GM23338 (cell line): Measurements from ENCODE around the gene ARHGEF2. TPM values are rescaled to one million over a fixed set of nuclear protein-coding genes. Genes with fewer than 3 reads are reported as not detected.

Experiments used
- ATAC-seq: fragments of 200-7000 bp; cut with Tn5 transposase; 3 replicates; pipeline ENCODE4 v1.9.1; 2020
- DNase-seq: peaks from one replicate; pipeline ENCODE4 v3.0.0-alpha.2; 2015; ENCODE audit warnings: low spot score
- H2AFZ ChIP-seq: fragments of 200-600 bp; sonication (generic); 2 replicates; pipeline ENCODE4 v1.8.0; 2016; ENCODE audit warnings: antibody characterized with exemption, mild to moderate bottlenecking, moderate library complexity
- H3F3A ChIP-seq: fragments of 200-600 bp; sonication (generic); replicated peaks from 2 replicates; pipeline ENCODE4 v1.8.0; 2017; ENCODE audit warnings: antibody characterized with exemption, mixed run types, low read depth
- H3K27ac ChIP-seq: fragments of 200-600 bp; sonication (generic); 2 replicates; pipeline ENCODE4 v1.6.1; 2016; ENCODE audit warnings: low read depth
- H3K27me3 ChIP-seq: fragments of 200-600 bp; sonication (generic); 2 replicates; pipeline ENCODE4 v1.8.0; 2016; ENCODE audit warnings: mild to moderate bottlenecking, mixed run types, moderate library complexity; ENCODE audit not compliant: insufficient read depth
- H3K36me3 ChIP-seq: fragments of 200-600 bp; sonication (generic); 2 replicates; pipeline ENCODE4 v1.8.0; 2016; ENCODE audit warnings: mild to moderate bottlenecking; ENCODE audit not compliant: insufficient read depth
- H3K4me1 ChIP-seq: fragments of 200-600 bp; sonication (generic); 2 replicates; pipeline ENCODE4 v1.8.0; 2016; ENCODE audit warnings: mild to moderate bottlenecking, moderate library complexity; ENCODE audit not compliant: insufficient read depth
- H3K4me2 ChIP-seq: fragments of 200-600 bp; sonication (generic); 2 replicates; pipeline ENCODE4 v1.7.1; 2017; ENCODE audit warnings: mixed run types
- H3K4me3 ChIP-seq: fragments of 200-600 bp; sonication (generic); 2 replicates; pipeline ENCODE4 v1.6.1; 2016; ENCODE audit warnings: mixed run types
- H3K79me2 ChIP-seq: fragments of 200-600 bp; sonication (generic); replicated peaks from 2 replicates; pipeline ENCODE4 v1.8.0; 2017; ENCODE audit warnings: mild to moderate bottlenecking; ENCODE audit not compliant: insufficient read depth
- H3K9me2 ChIP-seq: fragments of 200-600 bp; sonication (generic); 2 replicates; pipeline ENCODE4 v1.8.0; 2017; ENCODE audit not compliant: insufficient read depth
- H4K20me1 ChIP-seq: fragments of 200-600 bp; sonication (generic); replicated peaks from 2 replicates; pipeline ENCODE4 v1.8.0; 2017; ENCODE audit warnings: mild to moderate bottlenecking; ENCODE audit not compliant: insufficient read depth
- H3K27ac Mint-ChIP-seq: 2 replicates; pipeline ENCODE4 v1.8.0; 2020; ENCODE audit warnings: inconsistent platforms, mild to moderate bottlenecking, moderate library complexity, mixed read lengths
- H3K27me3 Mint-ChIP-seq: 3 replicates; pipeline ENCODE4 v1.8.0; 2022; ENCODE audit warnings: low read depth, mild to moderate bottlenecking, moderate library complexity, mixed read lengths, inconsistent platforms; ENCODE audit not compliant: insufficient read depth, poor library complexity
- H3K36me3 Mint-ChIP-seq: 3 replicates; pipeline ENCODE4 v1.8.0; 2021; ENCODE audit warnings: low read depth, mild to moderate bottlenecking, inconsistent platforms, moderate library complexity, mixed read lengths
- H3K4me1 Mint-ChIP-seq: 3 replicates; pipeline ENCODE4 v1.8.0; 2020; ENCODE audit warnings: mild to moderate bottlenecking, inconsistent platforms, mixed read lengths
- H3K4me3 Mint-ChIP-seq: 3 replicates; pipeline ENCODE4 v1.8.0; 2021; ENCODE audit warnings: moderate library complexity, mild to moderate bottlenecking, inconsistent platforms, mixed read lengths
- H3K9me3 Mint-ChIP-seq: 3 replicates; pipeline ENCODE4 v1.8.0; 2020; ENCODE audit warnings: moderate library complexity, mild to moderate bottlenecking, inconsistent platforms, mixed read lengths
- EZH2 ChIP-seq: fragments of 200-600 bp; sonication (generic); IDR thresholded peaks from one replicate; pipeline ENCODE4 v1.8.0; 2017; ENCODE audit warnings: antibody characterized with exemption, mild to moderate bottlenecking, low read depth; ENCODE audit not compliant: unreplicated experiment
- POLR2AphosphoS5 ChIP-seq: IDR thresholded peaks from 2 replicates; pipeline ENCODE4 v1.6.1; 2016; ENCODE audit warnings: antibody characterized with exemption, low read depth
- STAT1 ChIP-seq: IDR thresholded peaks from one replicate; pipeline ENCODE4 v1.6.1; 2016; ENCODE audit warnings: antibody characterized with exemption; ENCODE audit not compliant: unreplicated experiment
- ZNF114 ChIP-seq: fragments of 250-450 bp; sonication (Bioruptor Pico); IDR thresholded peaks from 2 replicates; pipeline ENCODE4 v1.5.0; 2020; ENCODE audit warnings: mild to moderate bottlenecking, moderate library complexity
- polyA plus RNA-seq: library from polyadenylated mRNA; unstranded; fragments of >200 nt; fragmentation: Nextera tagmentation; extraction: Ambion mirVana; gene quantifications from 2 replicates; pipeline ENCODE4 v1.2.1, GENCODE V29; 2016
- total RNA-seq: library from RNA; depleted of rRNA; stranded (reverse); fragments of >200 nt; shearing (Covaris generic); gene quantifications from 2 replicates; pipeline ENCODE4 v1.2.3, GENCODE V29; 2014
- TF ChIP-seq, protein P1 (sequence below): fragments of 250-450 bp; sonication (Bioruptor Pico); IDR thresholded peaks from 2 replicates; pipeline ENCODE4 v1.5.0; 2020; ENCODE audit warnings: mild to moderate bottlenecking, moderate library complexity
- TF ChIP-seq, protein P2 (sequence below): IDR thresholded peaks from one replicate; pipeline ENCODE4 v1.6.1; 2018; ENCODE audit warnings: antibody characterized with exemption; ENCODE audit not compliant: unreplicated experiment

ARHGEF2 gene
- total and polyA plus RNA-seq, 2 experiments from 2014 or later: 23.0 to 87.6 TPM

DNA sequence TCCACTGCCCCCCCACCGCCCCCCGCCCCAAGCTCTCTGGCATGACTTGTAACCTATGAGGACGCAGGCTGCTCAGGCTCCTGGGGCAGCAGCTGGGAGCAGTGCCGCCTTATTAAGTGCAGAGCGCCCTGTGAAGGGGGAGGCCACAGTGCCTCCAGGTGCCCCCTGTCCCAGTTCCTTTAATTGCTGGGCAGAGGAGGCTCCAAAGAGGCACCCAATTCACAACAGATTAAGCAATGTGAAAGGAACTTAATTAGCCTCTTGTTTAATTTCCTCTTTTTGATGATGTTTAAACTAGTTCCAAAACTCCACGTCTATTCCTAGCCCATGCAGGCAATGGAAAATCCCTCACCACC, 33.9 kb downstream of the ARHGEF2 start (continued):
- TF ChIP-seq, protein P1, sequence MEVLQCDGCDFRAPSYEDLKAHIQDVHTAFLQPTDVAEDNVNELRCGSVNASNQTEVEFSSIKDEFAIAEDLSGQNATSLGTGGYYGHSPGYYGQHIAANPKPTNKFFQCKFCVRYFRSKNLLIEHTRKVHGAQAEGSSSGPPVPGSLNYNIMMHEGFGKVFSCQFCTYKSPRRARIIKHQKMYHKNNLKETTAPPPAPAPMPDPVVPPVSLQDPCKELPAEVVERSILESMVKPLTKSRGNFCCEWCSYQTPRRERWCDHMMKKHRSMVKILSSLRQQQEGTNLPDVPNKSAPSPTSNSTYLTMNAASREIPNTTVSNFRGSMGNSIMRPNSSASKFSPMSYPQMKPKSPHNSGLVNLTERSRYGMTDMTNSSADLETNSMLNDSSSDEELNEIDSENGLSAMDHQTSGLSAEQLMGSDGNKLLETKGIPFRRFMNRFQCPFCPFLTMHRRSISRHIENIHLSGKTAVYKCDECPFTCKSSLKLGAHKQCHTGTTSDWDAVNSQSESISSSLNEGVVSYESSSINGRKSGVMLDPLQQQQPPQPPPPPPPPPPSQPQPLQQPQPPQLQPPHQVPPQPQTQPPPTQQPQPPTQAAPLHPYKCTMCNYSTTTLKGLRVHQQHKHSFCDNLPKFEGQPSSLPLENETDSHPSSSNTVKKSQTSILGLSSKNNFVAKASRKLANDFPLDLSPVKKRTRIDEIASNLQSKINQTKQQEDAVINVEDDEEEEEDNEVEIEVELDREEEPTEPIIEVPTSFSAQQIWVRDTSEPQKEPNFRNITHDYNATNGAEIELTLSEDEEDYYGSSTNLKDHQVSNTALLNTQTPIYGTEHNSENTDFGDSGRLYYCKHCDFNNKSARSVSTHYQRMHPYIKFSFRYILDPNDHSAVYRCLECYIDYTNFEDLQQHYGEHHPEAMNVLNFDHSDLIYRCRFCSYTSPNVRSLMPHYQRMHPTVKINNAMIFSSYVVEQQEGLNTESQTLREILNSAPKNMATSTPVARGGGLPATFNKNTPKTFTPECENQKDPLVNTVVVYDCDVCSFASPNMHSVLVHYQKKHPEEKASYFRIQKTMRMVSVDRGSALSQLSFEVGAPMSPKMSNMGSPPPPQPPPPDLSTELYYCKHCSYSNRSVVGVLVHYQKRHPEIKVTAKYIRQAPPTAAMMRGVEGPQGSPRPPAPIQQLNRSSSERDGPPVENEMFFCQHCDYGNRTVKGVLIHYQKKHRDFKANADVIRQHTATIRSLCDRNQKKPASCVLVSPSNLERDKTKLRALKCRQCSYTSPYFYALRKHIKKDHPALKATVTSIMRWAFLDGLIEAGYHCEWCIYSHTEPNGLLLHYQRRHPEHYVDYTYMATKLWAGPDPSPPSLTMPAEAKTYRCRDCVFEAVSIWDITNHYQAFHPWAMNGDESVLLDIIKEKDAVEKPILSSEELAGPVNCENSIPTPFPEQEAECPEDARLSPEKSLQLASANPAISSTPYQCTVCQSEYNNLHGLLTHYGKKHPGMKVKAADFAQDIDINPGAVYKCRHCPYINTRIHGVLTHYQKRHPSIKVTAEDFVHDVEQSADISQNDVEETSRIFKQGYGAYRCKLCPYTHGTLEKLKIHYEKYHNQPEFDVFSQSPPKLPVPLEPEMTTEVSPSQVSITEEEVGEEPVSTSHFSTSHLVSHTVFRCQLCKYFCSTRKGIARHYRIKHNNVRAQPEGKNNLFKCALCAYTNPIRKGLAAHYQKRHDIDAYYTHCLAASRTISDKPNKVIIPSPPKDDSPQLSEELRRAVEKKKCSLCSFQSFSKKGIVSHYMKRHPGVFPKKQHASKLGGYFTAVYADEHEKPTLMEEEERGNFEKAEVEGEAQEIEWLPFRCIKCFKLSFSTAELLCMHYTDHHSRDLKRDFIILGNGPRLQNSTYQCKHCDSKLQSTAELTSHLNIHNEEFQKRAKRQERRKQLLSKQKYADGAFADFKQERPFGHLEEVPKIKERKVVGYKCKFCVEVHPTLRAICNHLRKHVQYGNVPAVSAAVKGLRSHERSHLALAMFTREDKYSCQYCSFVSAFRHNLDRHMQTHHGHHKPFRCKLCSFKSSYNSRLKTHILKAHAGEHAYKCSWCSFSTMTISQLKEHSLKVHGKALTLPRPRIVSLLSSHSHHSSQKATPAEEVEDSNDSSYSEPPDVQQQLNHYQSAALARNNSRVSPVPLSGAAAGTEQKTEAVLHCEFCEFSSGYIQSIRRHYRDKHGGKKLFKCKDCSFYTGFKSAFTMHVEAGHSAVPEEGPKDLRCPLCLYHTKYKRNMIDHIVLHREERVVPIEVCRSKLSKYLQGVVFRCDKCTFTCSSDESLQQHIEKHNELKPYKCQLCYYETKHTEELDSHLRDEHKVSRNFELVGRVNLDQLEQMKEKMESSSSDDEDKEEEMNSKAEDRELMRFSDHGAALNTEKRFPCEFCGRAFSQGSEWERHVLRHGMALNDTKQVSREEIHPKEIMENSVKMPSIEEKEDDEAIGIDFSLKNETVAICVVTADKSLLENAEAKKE (CRISPR knock-in tag): no peak
- TF ChIP-seq ZNF114 (CRISPR knock-in tag) (no peak), STAT1 (no peak), EZH2 (no peak)

DNA sequence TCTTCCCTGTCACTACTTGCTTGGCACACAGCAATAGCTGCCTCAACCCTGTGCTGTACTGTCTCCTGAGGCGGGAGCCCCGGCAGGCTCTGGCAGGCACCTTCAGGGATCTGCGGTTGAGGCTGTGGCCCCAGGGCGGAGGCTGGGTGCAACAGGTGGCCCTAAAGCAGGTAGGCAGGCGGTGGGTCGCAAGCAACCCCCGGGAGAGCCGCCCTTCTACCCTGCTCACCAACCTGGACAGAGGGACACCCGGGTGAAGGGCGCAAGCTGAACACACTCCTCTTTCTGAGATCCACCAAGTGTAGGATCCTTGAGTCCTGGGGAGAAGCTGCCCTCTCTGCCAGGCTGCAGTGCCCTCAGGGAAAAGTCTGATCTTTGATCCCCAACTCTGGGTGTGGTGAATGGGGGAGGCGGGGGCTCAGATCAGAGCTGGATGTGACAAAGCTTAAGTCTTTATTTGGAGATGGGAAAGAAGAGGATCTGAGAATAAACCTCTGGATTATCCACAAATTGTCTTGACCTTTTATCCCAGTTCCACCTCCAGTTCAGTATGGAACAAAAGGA, 35.7 kb downstream of the ARHGEF2 start:
- Mint-ChIP-seq H3K4me1 (peaks cover 56% of the 10 kb centered on the region), H3K27me3 (peaks cover 29% of the 10 kb centered on the region), H3K4me3 (no peak overlapping the region; the same call in 2 of the 3 replicates), H3K9me3 (no peaks in the 10 kb centered on the region; the same call in 2 of the 3 replicates), H3K27ac (no peak overlapping the region), H3K36me3 (peaks cover 14% of the 10 kb centered on the region)
- no peak overlapping the region for H2AFZ ChIP-seq
- DNase-seq (no peak), ATAC-seq (no peak)
- peaks cover 9% of the 10 kb centered on the region; the same call in 1 of the 2 replicates for H4K20me1 ChIP-seq
- H3K27ac ChIP-seq: no peak overlapping the region
- H3K9me2 ChIP-seq: no peaks in the 10 kb centered on the region
- peaks cover 8% of the 10 kb centered on the region; the same call in 1 of the 2 replicates for H3K36me3 ChIP-seq
- H3K27me3 ChIP-seq: no peaks in the 10 kb centered on the region
- no peak overlapping the region for H3K4me3 ChIP-seq
- peaks cover 20% of the 10 kb centered on the region for H3K4me1 ChIP-seq
- H3K79me2 ChIP-seq: no peaks in the 10 kb centered on the region
- H3F3A ChIP-seq: 0 out of 2 replicates have a peak, but pooled peaks cover 6% of the 10 kb centered on the region
- H3K4me2 ChIP-seq: no peak overlapping the region
- TF ChIP-seq, protein P1 (CRISPR knock-in tag): no peak
- no peak for TF ChIP-seq POLR2AphosphoS5
- TF ChIP-seq, protein P2, sequence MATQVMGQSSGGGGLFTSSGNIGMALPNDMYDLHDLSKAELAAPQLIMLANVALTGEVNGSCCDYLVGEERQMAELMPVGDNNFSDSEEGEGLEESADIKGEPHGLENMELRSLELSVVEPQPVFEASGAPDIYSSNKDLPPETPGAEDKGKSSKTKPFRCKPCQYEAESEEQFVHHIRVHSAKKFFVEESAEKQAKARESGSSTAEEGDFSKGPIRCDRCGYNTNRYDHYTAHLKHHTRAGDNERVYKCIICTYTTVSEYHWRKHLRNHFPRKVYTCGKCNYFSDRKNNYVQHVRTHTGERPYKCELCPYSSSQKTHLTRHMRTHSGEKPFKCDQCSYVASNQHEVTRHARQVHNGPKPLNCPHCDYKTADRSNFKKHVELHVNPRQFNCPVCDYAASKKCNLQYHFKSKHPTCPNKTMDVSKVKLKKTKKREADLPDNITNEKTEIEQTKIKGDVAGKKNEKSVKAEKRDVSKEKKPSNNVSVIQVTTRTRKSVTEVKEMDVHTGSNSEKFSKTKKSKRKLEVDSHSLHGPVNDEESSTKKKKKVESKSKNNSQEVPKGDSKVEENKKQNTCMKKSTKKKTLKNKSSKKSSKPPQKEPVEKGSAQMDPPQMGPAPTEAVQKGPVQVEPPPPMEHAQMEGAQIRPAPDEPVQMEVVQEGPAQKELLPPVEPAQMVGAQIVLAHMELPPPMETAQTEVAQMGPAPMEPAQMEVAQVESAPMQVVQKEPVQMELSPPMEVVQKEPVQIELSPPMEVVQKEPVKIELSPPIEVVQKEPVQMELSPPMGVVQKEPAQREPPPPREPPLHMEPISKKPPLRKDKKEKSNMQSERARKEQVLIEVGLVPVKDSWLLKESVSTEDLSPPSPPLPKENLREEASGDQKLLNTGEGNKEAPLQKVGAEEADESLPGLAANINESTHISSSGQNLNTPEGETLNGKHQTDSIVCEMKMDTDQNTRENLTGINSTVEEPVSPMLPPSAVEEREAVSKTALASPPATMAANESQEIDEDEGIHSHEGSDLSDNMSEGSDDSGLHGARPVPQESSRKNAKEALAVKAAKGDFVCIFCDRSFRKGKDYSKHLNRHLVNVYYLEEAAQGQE: no peak
